ENCODE results near the gene TOMM20L.
A peak's percentile ranks its signal among the peaks of the same experiment; 100 is the strongest.

TOMM20L gene

DNA sequence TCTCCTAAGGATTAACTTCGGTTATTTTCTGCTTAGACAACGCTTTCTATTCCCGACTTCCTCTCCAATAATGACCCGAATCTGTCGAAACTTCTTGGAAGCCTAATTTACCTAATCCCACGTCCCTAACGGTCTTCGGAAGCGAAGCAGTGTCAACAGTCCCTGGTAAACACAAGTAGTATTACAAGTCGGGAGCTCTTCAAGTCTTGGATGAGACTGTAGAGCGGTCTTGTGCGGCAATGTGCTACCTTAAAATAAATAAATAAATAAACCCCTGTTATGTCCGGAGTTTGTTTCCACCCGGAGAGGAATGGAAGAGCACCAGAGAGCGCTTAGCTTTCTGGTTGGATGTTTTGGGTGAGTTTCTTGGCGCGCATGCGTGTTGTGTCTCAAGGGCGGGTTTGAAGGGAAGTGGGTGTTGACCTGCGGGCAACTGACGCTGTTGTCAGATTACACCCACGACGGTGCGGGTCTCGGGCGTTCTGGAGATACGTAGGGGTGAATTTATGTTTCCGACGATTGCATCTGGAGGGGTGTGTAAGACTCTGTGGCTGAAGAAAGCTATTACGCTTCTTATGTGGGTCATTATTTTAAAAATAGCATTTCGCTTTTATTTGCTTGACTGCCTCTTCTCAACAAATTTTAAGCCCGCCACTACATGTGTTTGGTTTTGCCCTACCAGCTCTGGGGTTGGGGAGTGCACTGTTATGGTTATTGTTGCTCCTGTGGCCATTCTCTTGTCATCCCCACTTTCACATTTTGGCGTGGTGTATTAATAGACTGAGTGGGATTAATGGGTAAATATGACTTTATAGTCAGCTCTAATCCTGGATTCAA, 31.8 kb downstream of the TOMM20L start, which contains the start of the genes KIAA0586 and TIMM9:
KIAA0586 (plus strand) TSS at position 439 of the 837 bp plus-strand sequence. CDS start 546 bp downstream, outside the sequence.
TIMM9 (minus strand) TSS at position 251 of the 837 bp plus-strand sequence. CDS start 15,586 bp downstream, outside the sequence.
- peak; percentile 100 for DNase-seq

- peak; percentile 76 for DNase-seq
Observed at GRCh38 chr14:58428118-58428683, 32.5 kb downstream of the TOMM20L start.

DNA sequence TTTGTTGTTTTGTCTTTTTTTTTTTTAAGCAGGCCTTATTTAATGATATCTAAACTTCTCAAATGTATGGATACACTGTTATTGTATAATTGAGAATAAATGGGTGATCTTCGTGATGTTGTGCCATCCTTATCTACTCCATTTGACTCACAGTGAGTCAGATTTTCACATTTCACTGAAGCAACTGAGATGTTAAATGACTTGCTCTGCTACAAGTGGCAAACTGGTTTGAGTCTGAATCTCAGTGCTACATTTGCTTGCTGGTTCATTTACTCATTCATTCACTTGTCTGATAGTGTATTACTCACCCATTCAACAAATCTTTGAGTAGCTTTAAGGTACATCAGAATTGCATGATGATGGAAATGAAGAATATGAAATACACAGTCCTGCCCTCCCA, 34.4 kb downstream of the TOMM20L start:
- peak; percentile 25 for DNase-seq

DNA sequence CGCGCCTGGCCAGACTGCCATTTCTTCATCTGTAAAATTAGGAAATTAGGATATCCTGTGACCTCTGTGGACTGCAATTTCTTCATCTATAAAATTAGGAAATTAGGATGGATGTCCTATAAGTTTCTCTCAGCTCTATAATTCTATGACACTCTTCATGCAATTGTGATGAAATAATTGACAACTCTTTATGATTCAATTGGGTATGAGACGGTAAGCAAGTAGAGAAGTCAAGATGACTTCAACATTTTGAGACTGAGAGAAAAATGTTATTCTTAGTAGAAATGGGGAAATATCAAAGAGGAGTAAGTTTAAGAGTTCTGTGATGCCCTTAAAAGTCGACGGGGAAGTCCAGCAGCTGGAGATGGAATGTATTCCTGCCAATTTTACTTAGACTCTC, 43.7 kb downstream of the TOMM20L start:
- DNase-seq: no peak

DNA sequence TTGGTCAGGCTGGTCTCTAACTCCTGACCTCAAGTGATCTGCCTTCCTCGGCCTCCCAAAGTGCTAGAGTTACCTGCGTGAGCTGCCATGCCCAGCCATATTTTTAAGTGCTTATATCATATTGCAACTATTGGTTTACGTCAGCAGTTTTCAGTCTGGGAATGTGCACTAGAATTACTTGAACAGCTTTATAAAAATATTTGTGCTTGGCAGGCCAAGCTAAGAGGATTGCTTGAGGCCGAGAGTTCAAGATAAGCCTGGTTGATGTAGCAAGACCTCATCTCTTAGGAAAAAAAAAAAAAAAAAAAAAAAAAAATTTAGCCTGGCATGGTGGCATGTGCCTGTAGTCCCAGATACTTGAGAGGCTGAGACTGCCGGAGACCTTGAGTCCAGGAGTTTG, 48.9 kb downstream of the TOMM20L start:
- no peak for DNase-seq

DNA sequence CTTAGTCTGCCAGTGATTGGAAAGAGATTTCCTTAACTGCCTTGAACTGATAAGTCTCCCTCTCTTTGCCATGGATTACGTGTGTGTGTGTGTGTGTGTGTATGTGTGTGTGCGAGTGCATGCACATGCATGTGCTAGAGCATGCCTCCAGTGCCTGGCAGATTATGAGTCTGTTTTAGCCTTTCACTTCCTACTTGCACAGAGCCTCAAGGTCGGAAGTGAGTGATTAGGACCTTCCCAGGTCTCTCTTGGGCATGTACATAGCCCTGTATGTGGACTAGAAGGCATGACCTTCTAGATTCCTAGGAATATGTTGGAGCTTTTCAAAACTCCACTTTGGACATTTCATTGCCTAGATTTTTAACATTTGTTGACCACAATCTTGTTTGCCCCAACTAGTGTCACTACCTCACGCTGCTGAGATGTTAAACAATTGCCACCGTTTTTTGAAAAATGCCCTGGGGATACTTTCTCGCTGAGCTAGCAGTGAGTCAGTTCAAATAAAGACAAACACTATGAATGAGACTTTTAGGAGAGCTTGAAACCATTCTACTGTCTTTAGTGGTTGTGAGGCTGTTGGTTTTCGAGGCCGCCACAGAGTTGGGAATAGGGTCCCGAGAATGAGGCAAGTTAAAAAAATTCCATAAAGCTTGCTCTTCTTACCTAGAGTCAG, 60.0 kb downstream of the TOMM20L start:
- DNase-seq: no peak

All from hematopoietic multipotent progenitor cell treated with erythropoietin and hydrocortisone succinate and interleukin-3 and kit ligand, for 8 days (in vitro differentiated cells).